ENCODE data around the gene ARFRP1. TPM values are rescaled to one million over a fixed set of nuclear protein-coding genes. Genes with fewer than 3 reads are reported as not detected.

ARFRP1 gene
- total RNA-seq, 1 donor from 2014 or later = 34.2 TPM

DNA sequence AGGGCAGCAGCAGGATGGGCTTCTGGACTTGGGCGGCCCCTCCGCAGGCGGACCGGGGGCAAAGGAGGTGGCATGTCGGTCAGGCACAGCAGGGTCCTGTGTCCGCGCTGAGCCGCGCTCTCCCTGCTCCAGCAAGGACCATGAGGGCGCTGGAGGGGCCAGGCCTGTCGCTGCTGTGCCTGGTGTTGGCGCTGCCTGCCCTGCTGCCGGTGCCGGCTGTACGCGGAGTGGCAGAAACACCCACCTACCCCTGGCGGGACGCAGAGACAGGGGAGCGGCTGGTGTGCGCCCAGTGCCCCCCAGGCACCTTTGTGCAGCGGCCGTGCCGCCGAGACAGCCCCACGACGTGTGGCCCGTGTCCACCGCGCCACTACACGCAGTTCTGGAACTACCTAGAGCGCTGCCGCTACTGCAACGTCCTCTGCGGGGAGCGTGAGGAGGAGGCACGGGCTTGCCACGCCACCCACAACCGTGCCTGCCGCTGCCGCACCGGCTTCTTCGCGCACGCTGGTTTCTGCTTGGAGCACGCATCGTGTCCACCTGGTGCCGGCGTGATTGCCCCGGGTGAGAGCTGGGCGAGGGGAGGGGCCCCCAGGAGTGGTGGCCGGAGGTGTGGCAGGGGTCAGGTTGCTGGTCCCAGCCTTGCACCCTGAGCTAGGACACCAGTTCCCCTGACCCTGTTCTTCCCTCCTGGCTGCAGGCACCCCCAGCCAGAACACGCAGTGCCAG lies 11.0 kb downstream of the ARFRP1 start, which contains the start of gene TNFRSF6B:
TSS of gene TNFRSF6B (plus strand) at position 25 of the 729 bp plus-strand sequence. CDS start at position 141, 116 bp downstream.
- intact Hi-C loops (cut with DNase I) = no loop called here
- ATAC-seq (peak; percentile 12), DNase-seq (ENCODE audit: missing footprints) (peak; percentile 53)

DNA sequence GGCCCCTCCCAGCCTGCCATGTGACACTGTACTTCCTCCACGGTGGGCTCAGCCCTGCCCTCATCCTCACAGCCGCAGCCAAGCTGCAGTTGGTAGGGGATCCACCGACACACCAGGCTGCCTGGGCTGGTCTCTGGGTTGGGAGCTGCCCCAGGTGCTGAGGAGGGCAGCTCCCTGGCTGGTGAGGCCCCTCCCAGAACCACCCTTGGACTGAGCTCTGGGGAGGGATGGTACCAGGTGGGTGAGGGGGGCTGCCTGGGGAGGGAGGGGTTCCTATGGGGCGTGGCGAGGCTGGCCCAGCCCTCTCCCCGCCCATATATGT lies 11.5 kb downstream of the ARFRP1 start:
- intact Hi-C loops (cut with DNase I) = no loop called here
- DNase-seq (ENCODE audit: missing footprints) (peak; percentile 51), ATAC-seq (peak; percentile 2)

DNA sequence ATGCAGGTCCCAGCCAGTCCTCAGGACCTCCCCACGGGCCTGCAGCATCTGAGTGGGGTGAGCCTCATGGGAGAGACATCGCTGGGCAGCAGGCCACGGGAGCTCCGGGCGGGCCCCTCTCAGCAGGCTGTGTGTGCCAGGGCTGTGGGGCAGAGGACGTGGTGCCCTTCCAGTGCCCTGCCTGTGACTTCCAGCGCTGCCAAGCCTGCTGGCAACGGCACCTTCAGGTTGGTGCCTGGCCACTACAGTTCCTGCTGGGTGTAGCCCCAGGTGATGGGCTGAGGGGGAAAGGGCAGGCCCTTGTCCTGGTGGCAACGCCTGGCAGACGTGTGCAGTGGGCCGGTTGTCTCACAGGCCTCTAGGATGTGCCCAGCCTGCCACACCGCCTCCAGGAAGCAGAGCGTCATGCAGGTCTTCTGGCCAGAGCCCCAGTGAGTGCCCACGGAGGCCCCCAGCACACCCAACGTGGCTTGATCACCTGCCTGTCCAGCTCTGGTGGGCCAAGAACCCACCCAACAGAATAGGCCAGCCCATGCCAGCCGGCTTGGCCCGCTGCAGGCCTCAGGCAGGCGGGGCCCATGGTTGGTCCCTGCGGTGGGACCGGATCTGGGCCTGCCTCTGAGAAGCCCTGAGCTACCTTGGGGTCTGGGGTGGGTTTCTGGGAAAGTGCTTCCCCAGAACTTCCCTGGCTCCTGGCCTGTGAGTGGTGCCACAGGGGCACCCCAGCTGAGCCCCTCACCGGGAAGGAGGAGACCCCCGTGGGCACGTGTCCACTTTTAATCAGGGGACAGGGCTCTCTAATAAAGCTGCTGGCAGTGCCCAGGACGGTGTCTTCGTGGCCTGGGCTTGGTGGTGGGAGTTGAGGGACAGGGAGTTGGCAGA lies 12.1 kb downstream of the ARFRP1 start:
- peak; percentile 67 for ATAC-seq
- DNase-seq (ENCODE audit: missing footprints) = peak; percentile 87
- intact Hi-C loops (cut with DNase I) = no loop called here

DNA sequence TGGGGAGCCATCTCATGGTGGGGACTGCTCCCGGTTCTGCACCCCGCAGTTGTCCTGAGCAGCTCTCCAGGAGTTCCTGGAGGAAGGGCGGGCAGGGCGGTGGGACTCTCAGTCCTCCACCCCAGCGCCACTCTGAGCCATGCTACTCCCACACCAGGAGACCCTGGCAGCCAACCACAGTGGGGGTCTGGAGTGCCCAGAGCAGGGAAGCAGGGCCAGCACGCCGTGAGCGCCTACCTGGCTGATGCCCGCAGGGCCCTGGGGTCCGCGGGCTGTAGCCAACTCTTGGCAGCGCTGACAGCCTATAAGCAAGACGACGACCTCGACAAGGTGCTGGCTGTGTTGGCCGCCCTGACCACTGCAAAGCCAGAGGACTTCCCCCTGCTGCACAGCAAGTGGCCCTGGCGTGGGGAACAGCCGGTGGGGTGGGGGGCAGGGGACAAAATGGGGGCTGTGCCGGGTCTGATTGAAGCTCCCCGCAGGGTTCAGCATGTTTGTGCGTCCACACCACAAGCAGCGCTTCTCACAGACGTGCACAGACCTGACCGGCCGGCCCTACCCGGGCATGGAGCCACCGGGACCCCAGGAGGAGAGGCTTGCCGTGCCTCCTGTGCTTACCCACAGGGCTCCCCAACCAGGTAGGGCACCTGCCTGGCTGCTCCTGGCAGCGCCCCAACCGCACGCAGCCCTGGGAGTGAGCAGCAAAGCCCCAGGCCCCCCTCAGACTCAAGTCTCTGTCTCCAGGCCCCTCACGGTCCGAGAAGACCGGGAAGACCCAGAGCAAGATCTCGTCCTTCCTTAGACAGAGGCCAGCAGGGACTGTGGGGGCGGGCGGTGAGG lies 13.0 kb downstream of the ARFRP1 start:
- intact Hi-C loops (cut with DNase I) = no loop called here
- ATAC-seq = no peak
- peak; percentile 66 for DNase-seq (ENCODE audit: missing footprints)

DNA sequence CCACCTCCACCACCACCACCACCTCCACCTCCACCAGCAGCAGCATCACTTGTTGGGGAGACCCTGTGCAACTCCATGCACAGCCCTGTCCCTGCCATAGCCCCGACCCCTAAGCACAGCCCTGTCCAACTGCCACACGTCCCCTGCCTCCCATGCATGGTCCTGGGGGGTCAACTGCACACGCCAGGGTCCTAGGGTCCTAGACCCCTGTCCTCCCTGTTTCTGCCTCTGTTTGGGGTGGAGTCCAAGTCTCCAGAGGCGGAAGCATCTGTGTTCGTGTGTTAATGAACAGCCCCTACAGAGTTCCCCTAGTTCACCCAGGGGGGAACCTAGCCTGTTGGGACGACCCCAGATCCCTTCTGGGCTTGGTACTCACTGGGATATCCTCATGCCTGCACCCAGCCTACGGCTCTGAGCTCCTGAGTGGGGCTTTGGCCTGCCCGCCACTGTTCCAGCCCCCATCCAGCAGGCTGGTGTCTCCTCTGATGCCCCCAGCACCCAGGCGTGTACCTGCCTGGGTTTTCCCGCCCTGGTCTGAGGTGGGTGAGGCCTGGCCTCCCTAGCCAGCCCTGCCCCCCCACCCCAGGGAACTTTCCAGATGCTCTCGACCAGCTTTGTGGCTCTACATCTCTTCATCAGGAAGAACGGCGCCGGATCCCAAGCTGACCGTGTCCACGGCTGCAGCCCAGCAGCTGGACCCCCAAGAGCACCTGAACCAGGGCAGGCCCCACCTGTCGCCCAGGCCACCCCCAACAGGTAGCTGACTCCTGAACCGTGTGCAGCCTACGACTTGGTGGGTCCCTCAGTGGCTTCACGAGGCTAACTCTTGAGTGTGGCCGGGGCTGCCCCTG lies 13.8 kb downstream of the ARFRP1 start:
- DNase-seq (ENCODE audit: missing footprints) (no peak), ATAC-seq (no peak)
- intact Hi-C loops (cut with DNase I) = no loop called here

DNA sequence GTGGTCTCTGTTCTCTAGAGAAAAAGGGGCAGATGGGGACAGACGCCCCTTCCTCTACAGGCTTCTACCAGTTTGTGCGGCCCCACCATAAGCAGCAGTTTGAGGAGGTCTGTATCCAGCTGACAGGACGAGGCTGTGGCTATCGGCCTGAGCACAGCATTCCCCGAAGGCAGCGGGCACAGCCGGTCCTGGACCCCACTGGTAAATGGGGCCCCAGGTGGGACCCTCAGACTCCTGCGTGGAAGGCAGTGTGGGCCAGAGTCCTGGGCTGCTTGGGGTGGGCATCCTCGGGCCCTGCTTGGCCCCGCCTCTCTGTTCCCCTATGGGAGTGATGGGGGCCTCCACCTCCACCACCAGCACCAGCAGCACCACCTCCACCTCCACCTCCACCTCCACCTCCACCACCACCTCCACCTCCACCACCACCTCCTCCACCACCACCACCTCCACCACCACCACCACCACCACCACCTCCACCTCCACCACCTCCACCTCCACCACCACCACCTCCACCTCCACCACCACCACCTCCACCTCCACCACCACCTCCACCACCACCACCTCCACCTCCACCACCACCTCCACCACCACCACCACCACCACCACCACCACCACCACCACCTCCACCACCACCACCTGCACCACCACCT lies 14.6 kb downstream of the ARFRP1 start:
- no peak for ATAC-seq
- intact Hi-C loops (cut with DNase I) = no loop called here
- no peak for DNase-seq (ENCODE audit: missing footprints)

DNA sequence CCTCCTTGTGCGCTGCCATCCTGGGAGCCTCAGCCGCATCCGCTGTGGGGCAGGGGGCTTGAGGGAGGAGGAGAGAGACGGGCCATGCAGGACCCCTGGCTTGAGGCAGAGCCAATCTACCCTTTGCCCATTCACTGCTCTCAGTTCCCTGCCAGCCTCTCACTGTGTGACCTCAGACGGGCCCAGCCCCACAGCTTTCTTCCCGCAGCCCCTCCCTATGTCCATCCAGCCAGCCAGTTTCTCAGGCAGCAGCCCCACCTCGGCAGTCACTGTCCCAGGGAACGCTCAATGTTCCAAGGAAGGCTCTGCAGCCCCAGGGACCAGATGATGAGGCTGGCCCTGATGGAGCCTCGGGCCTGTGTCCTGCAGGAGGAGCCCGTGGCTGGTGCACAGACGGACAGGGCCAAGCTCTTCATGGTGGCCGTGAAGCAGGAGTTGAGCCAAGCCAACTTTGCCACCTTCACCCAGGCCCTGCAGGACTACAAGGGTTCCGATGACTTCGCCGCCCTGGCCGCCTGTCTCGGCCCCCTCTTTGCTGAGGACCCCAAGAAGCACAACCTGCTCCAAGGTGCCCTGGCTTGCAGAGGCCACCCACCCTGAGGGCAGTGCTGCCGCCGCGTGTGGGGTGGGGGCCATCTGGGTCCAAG lies 15.2 kb downstream of the ARFRP1 start:
- intact Hi-C loops (cut with DNase I) = no loop called here
- DNase-seq (ENCODE audit: missing footprints) (peak; percentile 63), ATAC-seq (no peak)

DNA sequence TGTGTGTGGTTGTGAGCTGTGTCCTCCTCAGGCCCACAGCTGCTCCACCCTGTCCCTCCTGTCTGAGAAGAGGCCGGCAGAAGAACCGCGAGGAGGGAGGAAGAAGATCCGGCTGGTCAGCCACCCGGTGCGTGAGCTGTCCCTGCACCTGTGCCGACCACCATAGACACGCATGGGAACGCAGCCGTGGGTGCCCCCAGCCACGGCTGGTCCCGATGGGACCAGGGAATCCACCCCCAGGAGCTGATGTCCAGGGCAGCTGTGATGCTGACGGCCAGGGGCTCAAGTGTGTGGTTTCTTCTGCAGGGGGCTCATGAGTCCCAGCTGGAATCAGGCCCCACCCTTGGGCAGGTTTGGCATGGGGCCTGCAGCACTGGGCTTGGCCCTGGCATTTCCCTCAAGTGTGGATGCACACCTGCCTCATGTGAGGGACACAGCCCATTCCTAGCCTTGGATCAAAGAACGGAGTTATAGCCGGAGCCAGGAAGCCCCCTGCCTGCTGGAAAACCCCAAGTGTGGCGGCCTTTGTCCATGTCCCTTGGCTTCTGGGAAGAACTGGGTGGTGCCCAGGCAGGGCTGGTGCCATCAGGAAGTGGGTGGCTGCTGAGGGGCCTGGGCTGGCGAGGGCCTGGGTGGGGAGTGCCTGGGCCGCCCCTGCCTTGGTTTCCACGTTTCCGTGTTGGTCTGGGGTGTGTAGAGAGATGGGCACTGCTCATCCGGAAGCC lies 15.9 kb downstream of the ARFRP1 start:
- DNase-seq (ENCODE audit: missing footprints) (peak; percentile 44), ATAC-seq (no peak)
- intact Hi-C loops (cut with DNase I) = no loop called here

DNA sequence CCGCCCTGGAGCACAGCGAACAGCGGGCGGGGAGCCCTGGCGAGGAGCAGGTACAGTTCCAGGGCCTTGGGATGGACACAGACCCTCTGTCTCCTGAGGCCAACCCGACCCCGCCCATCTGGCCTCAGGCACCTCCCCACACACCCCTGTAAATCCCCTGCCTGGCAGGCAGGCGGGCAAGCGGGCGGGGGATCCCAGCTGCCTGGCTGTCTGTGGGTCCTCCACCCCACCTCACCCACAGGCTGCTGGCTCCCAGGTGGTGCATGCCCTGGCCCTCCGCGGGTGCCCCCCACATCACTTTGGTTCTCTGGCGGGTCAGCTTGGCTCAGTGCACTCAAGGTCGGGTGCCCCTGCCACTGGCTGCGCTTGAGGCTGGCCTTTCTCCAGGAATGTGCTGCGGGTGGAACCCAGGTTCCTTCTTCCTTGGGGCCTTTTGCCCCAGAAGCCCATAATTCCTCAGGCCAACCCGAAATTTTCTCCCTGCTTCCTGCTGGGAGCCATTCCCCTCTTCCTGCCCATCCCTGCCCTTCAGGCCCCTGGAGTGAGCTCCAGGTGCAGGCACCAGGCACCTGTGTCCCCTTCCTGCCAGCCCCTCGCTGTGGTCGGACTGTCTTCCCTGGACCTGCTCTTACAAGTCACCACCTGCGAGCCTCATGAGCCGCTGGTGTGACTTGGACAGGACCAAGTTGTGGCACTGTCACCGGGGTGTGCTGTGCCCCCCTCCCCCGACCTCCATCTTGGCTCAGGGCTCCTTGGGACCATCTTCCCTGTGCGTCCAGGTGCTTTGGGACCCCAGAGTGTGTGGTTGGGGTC lies 16.7 kb downstream of the ARFRP1 start:
- ATAC-seq (no peak), DNase-seq (ENCODE audit: missing footprints) (peak; percentile 51)
- intact Hi-C loops (cut with DNase I) = no loop called here

DNA sequence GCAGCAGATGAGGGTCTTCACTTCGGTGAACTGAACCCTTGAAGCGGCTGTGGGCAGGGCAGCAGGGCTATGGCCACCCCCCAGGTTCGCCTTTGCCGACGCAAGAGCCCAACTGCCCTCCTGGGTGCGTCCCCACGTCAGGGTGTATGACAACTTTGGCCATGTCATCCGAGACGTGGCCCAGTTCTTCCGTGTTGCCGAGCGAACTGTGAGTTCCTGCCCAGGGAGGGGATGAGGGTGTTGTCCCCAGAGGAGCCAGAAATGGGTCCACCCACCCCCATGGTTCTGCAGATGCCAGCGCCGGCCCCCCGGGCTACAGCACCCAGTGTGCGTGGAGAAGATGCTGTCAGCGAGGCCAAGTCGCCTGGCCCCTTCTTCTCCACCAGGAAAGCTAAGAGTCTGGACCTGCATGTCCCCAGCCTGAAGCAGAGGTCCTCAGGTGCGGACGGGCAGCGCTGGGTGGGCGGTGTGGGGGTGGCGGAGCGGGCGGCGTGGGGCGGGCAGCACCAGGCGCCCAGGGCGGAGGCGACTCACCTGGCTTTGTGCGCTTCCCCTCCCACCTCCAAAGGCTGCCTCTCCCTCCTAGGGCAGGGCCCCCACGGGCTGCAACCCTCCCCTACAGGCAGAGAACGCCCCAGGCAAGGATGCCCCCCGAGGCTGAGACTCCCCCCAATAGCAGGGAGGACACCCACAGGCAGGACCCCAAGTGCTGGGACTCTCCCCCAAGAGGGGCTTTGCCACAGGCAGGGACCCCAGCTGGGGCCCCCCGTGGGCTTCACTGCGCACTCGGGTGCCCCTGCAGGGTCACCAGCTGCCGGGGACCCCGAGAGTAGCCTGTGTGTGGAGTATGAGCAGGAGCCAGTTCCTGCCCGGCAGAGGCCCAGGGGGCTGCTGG lies 17.5 kb downstream of the ARFRP1 start:
- intact Hi-C loops (cut with DNase I) = no loop called here
- DNase-seq (ENCODE audit: missing footprints) (peak; percentile 66), ATAC-seq (no peak)

DNA sequence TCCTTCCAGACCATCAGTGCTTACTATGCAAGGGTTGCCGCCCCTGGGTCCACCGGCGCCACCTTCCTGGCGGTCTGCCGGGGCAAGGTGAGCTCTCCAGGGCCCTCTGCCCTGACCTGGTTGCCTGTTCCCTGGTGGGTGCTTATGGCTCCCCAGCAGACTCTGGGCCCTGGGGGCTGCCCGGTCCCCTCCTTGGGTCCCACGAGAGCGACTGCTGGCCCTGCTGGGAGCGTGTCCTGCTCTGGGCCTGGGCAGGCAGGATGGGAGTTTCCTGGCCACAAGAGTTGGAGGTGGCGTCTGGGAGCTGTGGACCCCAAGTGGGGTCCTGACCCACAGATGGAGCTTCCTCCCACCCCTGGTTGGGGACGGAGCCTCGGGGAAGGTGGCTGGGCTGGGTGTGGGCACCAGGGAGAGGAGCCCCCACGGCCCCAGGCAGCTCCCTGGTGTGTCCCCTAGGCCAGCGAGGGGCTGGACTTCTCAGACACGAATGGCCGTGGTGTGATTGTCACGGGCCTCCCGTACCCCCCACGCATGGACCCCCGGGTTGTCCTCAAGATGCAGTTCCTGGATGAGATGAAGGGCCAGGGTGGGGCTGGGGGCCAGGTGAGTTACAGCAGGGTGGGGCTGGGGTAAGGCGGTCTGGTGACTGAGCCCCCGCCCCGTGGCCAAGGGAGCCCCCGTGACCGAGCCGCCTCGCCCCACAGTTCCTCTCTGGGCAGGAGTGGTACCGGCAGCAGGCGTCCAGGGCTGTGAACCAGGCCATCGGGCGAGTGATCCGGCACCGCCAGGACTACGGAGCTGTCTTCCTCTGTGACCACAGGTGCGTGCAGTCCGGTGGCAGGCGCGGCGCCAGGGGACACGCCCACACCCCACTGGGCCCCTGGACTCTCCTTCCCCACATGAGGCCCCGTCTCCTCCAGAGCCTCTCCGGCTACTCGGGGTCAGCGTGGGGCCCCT lies 18.5 kb downstream of the ARFRP1 start:
- DNase-seq (ENCODE audit: missing footprints) (no peak), ATAC-seq (no peak)
- intact Hi-C loops (cut with DNase I) = no loop called here

DNA sequence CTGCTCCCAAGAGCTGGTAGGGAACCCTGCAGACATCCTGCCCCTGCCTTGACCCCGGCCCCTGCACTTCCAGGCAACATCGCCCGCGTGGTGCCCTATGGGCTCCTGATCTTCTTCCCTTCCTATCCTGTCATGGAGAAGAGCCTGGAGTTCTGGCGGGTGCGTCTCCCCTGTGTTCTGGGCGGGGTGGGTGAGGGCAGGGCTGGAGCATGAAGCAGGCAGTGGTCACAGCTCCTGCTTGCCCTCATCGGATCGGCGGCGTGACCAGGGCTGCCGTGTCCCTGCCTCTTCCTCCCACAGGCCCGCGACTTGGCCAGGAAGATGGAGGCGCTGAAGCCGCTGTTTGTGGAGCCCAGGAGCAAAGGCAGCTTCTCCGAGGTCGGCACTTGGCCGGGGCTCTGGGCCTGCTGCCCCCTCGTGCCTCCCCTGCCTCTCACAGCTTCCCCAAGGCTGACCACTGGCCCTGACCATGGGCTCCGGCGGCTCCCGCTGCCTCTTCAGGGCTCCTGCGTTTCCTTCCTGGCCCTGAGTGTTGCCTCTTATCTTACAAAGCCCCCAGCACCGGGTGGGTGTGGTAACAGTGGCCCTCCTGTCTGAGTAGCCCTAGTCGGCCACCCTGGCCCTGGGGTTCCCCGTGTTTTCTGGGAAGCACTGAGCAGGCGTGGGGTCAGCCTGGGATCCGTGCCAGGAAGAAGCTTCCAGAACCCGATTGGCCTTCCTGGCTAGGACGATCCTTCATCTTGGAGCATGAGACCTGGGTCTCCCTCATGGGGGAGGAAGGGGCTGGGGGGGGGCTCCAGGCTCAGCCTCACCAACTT lies 19.3 kb downstream of the ARFRP1 start:
- ATAC-seq (no peak), DNase-seq (ENCODE audit: missing footprints) (no peak)
- intact Hi-C loops (cut with DNase I) = no loop called here

Data from Right ventricle myocardium inferior (tissue), 1 donor.